ENCODE data around the gene SAXO1.

GRCh38 chr9:18877984-18878383 is 155.0 kb downstream of the SAXO1 start:
- no peak for TF ChIP-seq CTCF (conservative IDR thresholded peaks at IDR 0.05)
- no peak for TF ChIP-seq ZFX (IDR thresholded peaks at IDR 0.05)

Measured in C4-2B (cell line).